ENCODE data around the gene SLC13A3. TPM values are rescaled to one million over a fixed set of nuclear protein-coding genes. Genes with fewer than 3 reads are reported as not detected.

SLC13A3 gene
- total RNA-seq, 1 donor from 2014 or later, result 5.5 TPM

- no peak for FAIRE-seq
Measured at GRCh38 chr20:46607849-46608497, 43.3 kb downstream of the SLC13A3 start.

GRCh38 chr20:46607191-46607848 lies 43.9 kb downstream of the SLC13A3 start:
- Histone ChIP-seq H3K27me3 (ENCODE audit: control insufficient read depth, insufficient read depth, low read length) (no peaks in the 10 kb centered on the region), H3K4me3 (ENCODE audit: low read depth, low read length) (no peak overlapping the region), H3K36me3 (ENCODE audit: control insufficient read depth, insufficient read depth, low read length) (no peaks in the 10 kb centered on the region)
- no peak for FAIRE-seq
- DNase-seq (ENCODE audit: low read depth), result no peak
- no peak for TF ChIP-seq CTCF (IDR thresholded peaks at IDR 0.05; ENCODE audit: insufficient read depth, low read length, severe bottlenecking)

More at GRCh38 chr20:46607849-46608497, 43.3 kb downstream of the SLC13A3 start:
- Histone ChIP-seq H3K27me3 (ENCODE audit: control insufficient read depth, insufficient read depth, low read length) (no peaks in the 10 kb centered on the region), H3K36me3 (ENCODE audit: control insufficient read depth, insufficient read depth, low read length) (no peaks in the 10 kb centered on the region), H3K4me3 (ENCODE audit: low read depth, low read length) (no peak overlapping the region)
- DNase-seq (ENCODE audit: low read depth), result no peak
- TF ChIP-seq CTCF (IDR thresholded peaks at IDR 0.05; ENCODE audit: insufficient read depth, low read length, severe bottlenecking), result no peak

- no peak for TF ChIP-seq CTCF (IDR thresholded peaks at IDR 0.05; ENCODE audit: insufficient read depth, low read length, severe bottlenecking)
- DNase-seq (ENCODE audit: low read depth), result no peak
- Histone ChIP-seq H3K27me3 (ENCODE audit: control insufficient read depth, insufficient read depth, low read length) (no peaks in the 10 kb centered on the region), H3K36me3 (ENCODE audit: control insufficient read depth, insufficient read depth, low read length) (no peaks in the 10 kb centered on the region), H3K4me3 (ENCODE audit: low read depth, low read length) (no peak overlapping the region)
- no peak for FAIRE-seq
Measured at GRCh38 chr20:46606817-46607190, 44.5 kb downstream of the SLC13A3 start.

GRCh38 chr20:46605978-46606816 lies 45.1 kb downstream of the SLC13A3 start:
- H3K36me3 ChIP-seq (ENCODE audit: control insufficient read depth, insufficient read depth, low read length), result no peaks in the 10 kb centered on the region
- H3K4me3 ChIP-seq (ENCODE audit: low read depth, low read length), result no peak overlapping the region
- FAIRE-seq, result no peak
- no peak for DNase-seq (ENCODE audit: low read depth)
- TF ChIP-seq CTCF (IDR thresholded peaks at IDR 0.05; ENCODE audit: insufficient read depth, low read length, severe bottlenecking), result no peak
- no peaks in the 10 kb centered on the region for H3K27me3 ChIP-seq (ENCODE audit: control insufficient read depth, insufficient read depth, low read length)

- DNase-seq (ENCODE audit: low read depth) (no peak), FAIRE-seq (no peak)
Measured at GRCh38 chr20:46605181-46605580, 46.1 kb downstream of the SLC13A3 start.

More at GRCh38 chr20:46605181-46605580, 46.1 kb downstream of the SLC13A3 start:
- Histone ChIP-seq H3K36me3 (ENCODE audit: control insufficient read depth, insufficient read depth, low read length) (no peaks in the 10 kb centered on the region), H3K27me3 (ENCODE audit: control insufficient read depth, insufficient read depth, low read length) (no peaks in the 10 kb centered on the region), H3K4me3 (ENCODE audit: low read depth, low read length) (no peak overlapping the region)
- no peak for TF ChIP-seq CTCF (IDR thresholded peaks at IDR 0.05; ENCODE audit: insufficient read depth, low read length, severe bottlenecking)

All from bronchial epithelial cell (primary cell).